ENCODE measurements around the gene CACHD1.

GRCh38 chr1:64564891-64565290 lies 95.0 kb downstream of the CACHD1 start:
- TF ChIP-seq POLR2A (IDR thresholded peaks at IDR 0.05; ENCODE audit: low read length) (no peak), GATA1 (IDR thresholded peaks at IDR 0.05; ENCODE audit: low read depth, low read length) (no peak)

All from erythroblast (primary cell).